ENCODE measurements around the gene KIF26B. TPM values are rescaled to one million over a fixed set of nuclear protein-coding genes. Genes with fewer than 3 reads are reported as not detected.

The KIF26B gene
- total RNA-seq, 1 experiment from 2014 or later: 1.6 TPM

GRCh38 chr1:245582026-245582425 lies 427.2 kb downstream of the KIF26B start:
- H3K4me1 Mint-ChIP-seq (ENCODE audit: insufficient read depth, unreplicated experiment): peaks cover 7% of the 10 kb centered on the region
- H3K27me3 Mint-ChIP-seq (ENCODE audit: insufficient read depth, unreplicated experiment): peaks cover 57% of the 10 kb centered on the region
- H3K4me3 Mint-ChIP-seq (ENCODE audit: unreplicated experiment): no peak overlapping the region
- intact Hi-C loops (cut with micrococcal nuclease): loop anchor here (10.0 kb wide), 1 partner anchor 427 kb away; the partner anchor contains the start of gene KIF26B
- H3K36me3 Mint-ChIP-seq (ENCODE audit: insufficient read depth, unreplicated experiment): no peaks in the 10 kb centered on the region
- no peak for DNase-seq (ENCODE audit: unreplicated experiment)
- no TSS peak for BruUV-seq (replicated peaks)
- TF ChIP-seq CTCF (IDR thresholded peaks at IDR 0.05; ENCODE audit: unreplicated experiment): no peak
- CTCF ChIA-PET: interaction anchor here (0.6 kb wide), 1 partner anchor 13 kb away, joined by 3 read pairs; no protein-coding TSS in a partner anchor
- H3K27ac Mint-ChIP-seq (ENCODE audit: low read depth, unreplicated experiment): no peak overlapping the region
- POLR2A ChIA-PET: no interaction called here
- H3K9me3 Mint-ChIP-seq (ENCODE audit: unreplicated experiment): no peaks in the 10 kb centered on the region

GRCh38 chr1:245583081-245583480 lies 428.3 kb downstream of the KIF26B start:
- Mint-ChIP-seq H3K36me3 (ENCODE audit: insufficient read depth, unreplicated experiment) (no peaks in the 10 kb centered on the region), H3K4me3 (ENCODE audit: unreplicated experiment) (no peak overlapping the region), H3K4me1 (ENCODE audit: insufficient read depth, unreplicated experiment) (peaks cover 7% of the 10 kb centered on the region), H3K27ac (ENCODE audit: low read depth, unreplicated experiment) (no peak overlapping the region), H3K9me3 (ENCODE audit: unreplicated experiment) (no peaks in the 10 kb centered on the region), H3K27me3 (ENCODE audit: insufficient read depth, unreplicated experiment) (peaks cover 47% of the 10 kb centered on the region)
- DNase-seq (ENCODE audit: unreplicated experiment): no peak
- no TSS peak for BruUV-seq (replicated peaks)
- intact Hi-C loops (cut with micrococcal nuclease): loop anchor here (10.0 kb wide), 1 partner anchor 428 kb away; the partner anchor contains the start of gene KIF26B
- POLR2A ChIA-PET: interaction anchor here (1.4 kb wide), 1 partner anchor 21 kb away, joined by 3 read pairs; no protein-coding TSS in a partner anchor
- no peak for TF ChIP-seq CTCF (IDR thresholded peaks at IDR 0.05; ENCODE audit: unreplicated experiment)
- CTCF ChIA-PET: interaction anchor here (1.1 kb wide), 1 partner anchor 430 kb away, joined by 4 read pairs; no protein-coding TSS in a partner anchor

GRCh38 chr1:245583575-245584330 lies 429.0 kb downstream of the KIF26B start:
- intact Hi-C loops (cut with micrococcal nuclease): loop anchor here (10.0 kb wide), 1 partner anchor 429 kb away; the partner anchor contains the start of gene KIF26B
- no TSS peak for BruUV-seq (replicated peaks)
- ChIA-PET POLR2A (interaction anchor here (1.4 kb wide), 1 partner anchor 20 kb away, joined by 3 read pairs; no protein-coding TSS in a partner anchor), CTCF (interaction anchor here (1.0 to 1.1 kb wide), 2 partner anchors 431 to 504 kb away, joined by 3 to 4 read pairs; no protein-coding TSS in a partner anchor)
- Mint-ChIP-seq H3K9me3 (ENCODE audit: unreplicated experiment) (no peaks in the 10 kb centered on the region), H3K4me1 (ENCODE audit: insufficient read depth, unreplicated experiment) (peaks cover 7% of the 10 kb centered on the region), H3K27me3 (ENCODE audit: insufficient read depth, unreplicated experiment) (peaks cover 40% of the 10 kb centered on the region), H3K27ac (ENCODE audit: low read depth, unreplicated experiment) (no peak overlapping the region), H3K4me3 (ENCODE audit: unreplicated experiment) (no peak overlapping the region), H3K36me3 (ENCODE audit: insufficient read depth, unreplicated experiment) (no peaks in the 10 kb centered on the region)
- DNase-seq (ENCODE audit: unreplicated experiment): peak; percentile 88
- no peak for TF ChIP-seq CTCF (IDR thresholded peaks at IDR 0.05; ENCODE audit: unreplicated experiment)

- POLR2A ChIA-PET: interaction anchor here (0.6 to 1.2 kb wide), 5 partner anchors 13 to 429 kb away, joined by 3 to 8 read pairs (median 3); no protein-coding TSS in a partner anchor
- H3K4me1 Mint-ChIP-seq (ENCODE audit: insufficient read depth, unreplicated experiment): peaks cover 7% of the 10 kb centered on the region
- H3K27ac Mint-ChIP-seq (ENCODE audit: low read depth, unreplicated experiment): no peak overlapping the region
- H3K9me3 Mint-ChIP-seq (ENCODE audit: unreplicated experiment): no peaks in the 10 kb centered on the region
- intact Hi-C loops (cut with micrococcal nuclease): loop anchor here (10.0 kb wide), 1 partner anchor 431 kb away; the partner anchor contains the start of gene KIF26B
- no TSS peak for BruUV-seq (replicated peaks)
- no peak overlapping the region for H3K4me3 Mint-ChIP-seq (ENCODE audit: unreplicated experiment)
- peak; percentile 67 for DNase-seq (ENCODE audit: unreplicated experiment)
- CTCF ChIA-PET: interaction anchor here (0.5 to 0.7 kb wide), 3 partner anchors 10 to 870 kb away, joined by 3 read pairs; no protein-coding TSS in a partner anchor
- peaks cover 31% of the 10 kb centered on the region for H3K27me3 Mint-ChIP-seq (ENCODE audit: insufficient read depth, unreplicated experiment)
- H3K36me3 Mint-ChIP-seq (ENCODE audit: insufficient read depth, unreplicated experiment): no peaks in the 10 kb centered on the region
- TF ChIP-seq CTCF (IDR thresholded peaks at IDR 0.05; ENCODE audit: unreplicated experiment): no peak
These were observed 430.6 kb downstream of the KIF26B start for GRCh38 chr1:245585252-245585959.
